ENCODE results near the gene FSCN2. TPM values are rescaled to one million over a fixed set of nuclear protein-coding genes. Genes with fewer than 3 reads are reported as not detected.

FSCN2 gene
- total RNA-seq, 1 donor = 5.1 TPM

- no peak for DNase-seq (ENCODE audit: insufficient read length, low spot score, missing footprints)
- H2AFZ ChIP-seq (ENCODE audit: low read length) = no peak overlapping the region
- no peaks in the 10 kb centered on the region for H3K9me3 ChIP-seq (ENCODE audit: low read depth, low read length)
- peaks cover 32% of the 10 kb centered on the region for H3K4me1 ChIP-seq (ENCODE audit: insufficient read depth, low read length)
- peaks cover 70% of the 10 kb centered on the region for H3K36me3 ChIP-seq (ENCODE audit: insufficient read depth, low read length)
- H3K79me2 ChIP-seq (ENCODE audit: insufficient read depth, low read length) = peaks cover 16% of the 10 kb centered on the region
- no peak overlapping the region for H3K4me2 ChIP-seq (ENCODE audit: insufficient read depth, low read length)
- no peaks in the 10 kb centered on the region for H3K27me3 ChIP-seq (ENCODE audit: insufficient read depth, low read length)
- no peak for TF ChIP-seq CTCF (IDR thresholded peaks at IDR 0.05; ENCODE audit: extremely low read depth, low read depth, low read length)
- H4K20me1 ChIP-seq (ENCODE audit: insufficient read depth, low read length) = no peaks in the 10 kb centered on the region
- no peak overlapping the region for H3K27ac ChIP-seq (ENCODE audit: low read depth, low read length)
- no peak overlapping the region for H3K4me3 ChIP-seq (ENCODE audit: insufficient read depth, low read length)
These were observed 57.9 kb downstream of the FSCN2 start for GRCh38 chr17:81586096-81586495.

Small RNA genes lying within 50 kb of the gene (small RNA-seq; reads per million reads assigned to genes)
- not detected for gene RF00019

Other genes starting within 250 kb of the FSCN2 start
- 85.5 and 92.6 TPM in 2 replicates for gene SLC38A10, start 233.1 kb upstream of the FSCN2 start, total RNA-seq
- 11.2 and 11.5 TPM in 2 replicates for gene BAHCC1, start 132.9 kb upstream of the FSCN2 start, total RNA-seq
- gene ACTG1, start 15.6 kb upstream of the FSCN2 start, total RNA-seq = 10,373 and 13,273 TPM in 2 replicates
- gene FAAP100, start 24.0 kb downstream of the FSCN2 start, total RNA-seq = 43.0 and 44.5 TPM in 2 replicates
- 97.8 and 118 TPM in 2 replicates for gene NPLOC4, start 108.7 kb downstream of the FSCN2 start, total RNA-seq
- gene TSPAN10, start 108.8 kb downstream of the FSCN2 start, total RNA-seq = 2.9 and 11.5 TPM in 2 replicates
- not detected in 2 replicates for gene PDE6G, start 128.2 kb downstream of the FSCN2 start, total RNA-seq
- 21.0 and 21.5 TPM in 2 replicates for gene OXLD1, start 138.2 kb downstream of the FSCN2 start, total RNA-seq
- 4.7 and 5.6 TPM in 2 replicates for gene CCDC137, start 138.4 kb downstream of the FSCN2 start, total RNA-seq
- 24.5 and 26.1 TPM in 2 replicates for gene ARL16, start 155.4 kb downstream of the FSCN2 start, total RNA-seq
- gene HGS, start 155.6 kb downstream of the FSCN2 start, total RNA-seq = 100 and 110 TPM in 2 replicates
- gene MRPL12, start 175.0 kb downstream of the FSCN2 start, total RNA-seq = 6.2 and 8.8 TPM in 2 replicates
- gene SLC25A10, start 183.9 kb downstream of the FSCN2 start, total RNA-seq = 7.6 and 8.3 TPM in 2 replicates

All from osteoblast (primary cell).